Measurements from ENCODE around the gene LAMC3.

DNA sequence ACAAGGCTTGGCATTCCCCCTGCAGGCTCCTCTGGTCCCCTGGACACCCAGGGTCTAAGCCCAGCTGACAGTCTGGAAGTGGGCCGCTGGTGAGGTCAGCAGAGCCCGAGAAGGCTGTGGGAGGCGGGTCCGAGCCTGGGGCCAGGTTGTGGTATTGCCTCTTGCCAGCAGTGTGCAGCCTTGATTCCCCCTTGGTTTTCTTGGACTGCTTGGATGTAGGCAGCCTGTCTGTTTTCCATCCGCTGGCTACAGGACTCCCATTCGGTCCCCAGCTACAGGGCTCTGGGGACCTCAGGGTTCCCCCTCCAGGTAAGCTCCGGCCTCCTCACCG lies 88.9 kb downstream of the LAMC3 start:
- TF ChIP-seq, protein P1, sequence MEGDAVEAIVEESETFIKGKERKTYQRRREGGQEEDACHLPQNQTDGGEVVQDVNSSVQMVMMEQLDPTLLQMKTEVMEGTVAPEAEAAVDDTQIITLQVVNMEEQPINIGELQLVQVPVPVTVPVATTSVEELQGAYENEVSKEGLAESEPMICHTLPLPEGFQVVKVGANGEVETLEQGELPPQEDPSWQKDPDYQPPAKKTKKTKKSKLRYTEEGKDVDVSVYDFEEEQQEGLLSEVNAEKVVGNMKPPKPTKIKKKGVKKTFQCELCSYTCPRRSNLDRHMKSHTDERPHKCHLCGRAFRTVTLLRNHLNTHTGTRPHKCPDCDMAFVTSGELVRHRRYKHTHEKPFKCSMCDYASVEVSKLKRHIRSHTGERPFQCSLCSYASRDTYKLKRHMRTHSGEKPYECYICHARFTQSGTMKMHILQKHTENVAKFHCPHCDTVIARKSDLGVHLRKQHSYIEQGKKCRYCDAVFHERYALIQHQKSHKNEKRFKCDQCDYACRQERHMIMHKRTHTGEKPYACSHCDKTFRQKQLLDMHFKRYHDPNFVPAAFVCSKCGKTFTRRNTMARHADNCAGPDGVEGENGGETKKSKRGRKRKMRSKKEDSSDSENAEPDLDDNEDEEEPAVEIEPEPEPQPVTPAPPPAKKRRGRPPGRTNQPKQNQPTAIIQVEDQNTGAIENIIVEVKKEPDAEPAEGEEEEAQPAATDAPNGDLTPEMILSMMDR (IDR thresholded peaks at IDR 0.05), result no peak
- TF ChIP-seq EZH2 (IDR thresholded peaks at IDR 0.05), result no peak

All from neural progenitor cell (in vitro differentiated cells).